Esophagus muscularis mucosa (tissue), 4 donors: Measurements from ENCODE around the gene KRT4.
"Not testable (repeated sequence)": the region's sequence is repeated elsewhere in the genome, so short reads cannot be mapped to it uniquely, and the experiment has no call there.

Source experiments
- EP300 ChIP-seq: sonication (generic); formaldehyde crosslinking; IDR thresholded peaks from one replicate; pipeline ENCODE4 v1.6.1; 2017; ENCODE audit warnings: antibody characterized with exemption
- POLR2A ChIP-seq: fragments of 450-650 bp; IDR thresholded peaks from one replicate; pipeline ENCODE4 v1.6.1; 2017; ENCODE audit warnings: antibody characterized with exemption, moderate library complexity, mild to moderate bottlenecking, low read depth
- POLR2AphosphoS5 ChIP-seq, 2 donors: sonication (generic); formaldehyde crosslinking; IDR thresholded peaks; one replicate each; pipeline ENCODE4 v1.6.1; 2017; ENCODE audit warnings: antibody characterized with exemption in 2 of 2
- TF ChIP-seq, protein P1 (sequence below), 3 experiments: fragments of 200-600 bp in 2 of 3; fragments of 450-650 bp in 1 of 3; sonication (generic) in 2 of 3; IDR thresholded peaks; one replicate each; pipeline ENCODE4 v1.5.1; 2017 to 2019; ENCODE audit warnings: antibody characterized with exemption in 3 of 3, mild to moderate bottlenecking in 2 of 3, moderate library complexity in 1 of 3

DNA sequence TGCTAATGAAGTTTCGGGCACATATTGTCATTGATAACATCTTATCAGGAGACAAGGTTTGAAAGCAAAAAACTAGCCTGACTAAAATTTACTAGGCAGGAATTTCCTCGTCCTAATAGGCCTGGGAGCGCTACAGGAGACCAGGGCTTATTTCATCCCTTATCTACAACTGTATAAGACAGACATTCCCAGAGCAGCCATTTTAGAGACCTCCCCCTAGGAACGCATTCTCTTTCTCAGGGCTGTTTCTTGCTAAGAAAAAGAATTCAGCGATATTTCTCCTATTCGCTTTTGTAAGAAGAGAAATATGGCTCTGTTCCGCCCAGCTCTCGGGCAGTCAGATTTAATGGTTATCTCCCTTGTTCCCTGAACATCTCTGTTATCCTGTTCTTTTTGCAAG is 52.7 kb downstream of the KRT4 start:
- TF ChIP-seq POLR2AphosphoS5 (IDR thresholded peaks at IDR 0.05); POLR2A; EP300: not testable (repeated sequence)
- TF ChIP-seq, protein P1, sequence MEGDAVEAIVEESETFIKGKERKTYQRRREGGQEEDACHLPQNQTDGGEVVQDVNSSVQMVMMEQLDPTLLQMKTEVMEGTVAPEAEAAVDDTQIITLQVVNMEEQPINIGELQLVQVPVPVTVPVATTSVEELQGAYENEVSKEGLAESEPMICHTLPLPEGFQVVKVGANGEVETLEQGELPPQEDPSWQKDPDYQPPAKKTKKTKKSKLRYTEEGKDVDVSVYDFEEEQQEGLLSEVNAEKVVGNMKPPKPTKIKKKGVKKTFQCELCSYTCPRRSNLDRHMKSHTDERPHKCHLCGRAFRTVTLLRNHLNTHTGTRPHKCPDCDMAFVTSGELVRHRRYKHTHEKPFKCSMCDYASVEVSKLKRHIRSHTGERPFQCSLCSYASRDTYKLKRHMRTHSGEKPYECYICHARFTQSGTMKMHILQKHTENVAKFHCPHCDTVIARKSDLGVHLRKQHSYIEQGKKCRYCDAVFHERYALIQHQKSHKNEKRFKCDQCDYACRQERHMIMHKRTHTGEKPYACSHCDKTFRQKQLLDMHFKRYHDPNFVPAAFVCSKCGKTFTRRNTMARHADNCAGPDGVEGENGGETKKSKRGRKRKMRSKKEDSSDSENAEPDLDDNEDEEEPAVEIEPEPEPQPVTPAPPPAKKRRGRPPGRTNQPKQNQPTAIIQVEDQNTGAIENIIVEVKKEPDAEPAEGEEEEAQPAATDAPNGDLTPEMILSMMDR (IDR thresholded peaks at IDR 0.05): not testable (repeated sequence)
